H1 (cell line): Measurements from ENCODE around the gene KRAS. TPM values are rescaled to one million over a fixed set of nuclear protein-coding genes. Genes with fewer than 3 reads are reported as not detected.

ENCODE experiments used
- CBX8 ChIP-seq: fragments of 300-800, 300-1000 bp; sonication (generic); IDR thresholded peaks from 2 replicates; pipeline ENCODE4 v1.7.1; 2016; ENCODE audit warnings: low read depth, low read length, borderline replicate concordance
- CEBPB ChIP-seq: IDR thresholded peaks from 2 replicates; pipeline ENCODE4 v1.6.1; 2012; ENCODE audit warnings: low read depth, low read length
- CHD1 ChIP-seq: IDR thresholded peaks from 2 replicates; pipeline ENCODE4 v1.6.1; 2012; ENCODE audit warnings: low read depth, low read length, improper control_type of control experiment
- EGR1 ChIP-seq: IDR thresholded peaks from 2 replicates; pipeline ENCODE4 v1.6.1; 2011; ENCODE audit warnings: low read depth, low read length, borderline replicate concordance
- GTF2F1 ChIP-seq: IDR thresholded peaks from 2 replicates; pipeline ENCODE4 v1.6.1; 2012; ENCODE audit warnings: low read depth, low read length, improper control_type of control experiment, borderline replicate concordance
- HDAC6 ChIP-seq: IDR thresholded peaks from one replicate; pipeline ENCODE4 v1.7.1; 2012; ENCODE audit warnings: low read depth, mild to moderate bottlenecking, inconsistent platforms, low read length, moderate library complexity
- KDM1A ChIP-seq: fragments of 200-600, 300-600 bp; sonication (generic); IDR thresholded peaks from 2 replicates; pipeline ENCODE4 v1.7.1; 2016; ENCODE audit warnings: mild to moderate bottlenecking, low read length, borderline replicate concordance
- KDM4A ChIP-seq: IDR thresholded peaks from one replicate; pipeline ENCODE4 v1.7.1; 2012; ENCODE audit warnings: low read depth, mild to moderate bottlenecking, moderate library complexity, low read length, inconsistent platforms; ENCODE audit not compliant: severe bottlenecking
- KDM5A ChIP-seq: fragments of 200-600 bp; IDR thresholded peaks from 2 replicates; pipeline ENCODE4 v1.7.1; 2012; ENCODE audit warnings: mild to moderate bottlenecking, low read length, inconsistent platforms, mixed read lengths
- POLR2AphosphoS5 ChIP-seq: IDR thresholded peaks from 2 replicates; pipeline ENCODE4 v1.6.1; 2011; ENCODE audit warnings: low read depth, low read length
- SAP30 ChIP-seq: fragments of 300-600 bp; sonication (generic); IDR thresholded peaks from 2 replicates; pipeline ENCODE4 v1.7.1; 2012; ENCODE audit warnings: low read length, moderate library complexity, mild to moderate bottlenecking, inconsistent platforms; ENCODE audit not compliant: insufficient read depth, insufficient replicate concordance
- SIX5 ChIP-seq: IDR thresholded peaks from 2 replicates; pipeline ENCODE4 v1.6.1; 2011; ENCODE audit warnings: mild to moderate bottlenecking, low read depth, low read length
- SP1 ChIP-seq: IDR thresholded peaks from 2 replicates; pipeline ENCODE4 v1.6.1; 2011; ENCODE audit warnings: low read depth, low read length
- SP4 ChIP-seq: IDR thresholded peaks from 2 replicates; pipeline ENCODE4 v1.6.1; 2012; ENCODE audit warnings: low read length, inconsistent platforms
- SRF ChIP-seq: IDR thresholded peaks from 2 replicates; pipeline ENCODE4 v1.6.1; 2011; ENCODE audit warnings: mild to moderate bottlenecking, low read depth, low read length, moderate library complexity
- SUZ12 ChIP-seq: fragments of 200-600 bp; sonication (generic); IDR thresholded peaks from 2 replicates; pipeline ENCODE4 v1.6.1; 2012; ENCODE audit warnings: mild to moderate bottlenecking, inconsistent platforms, low read length, moderate library complexity, mixed read lengths
- TAF7 ChIP-seq: optimal IDR thresholded peaks from 2 replicates; pipeline ENCODE3; 2011; ENCODE audit warnings: low read depth, mild to moderate bottlenecking, inconsistent platforms, low read length, moderate library complexity, borderline replicate concordance
- YY1 ChIP-seq: IDR thresholded peaks from 2 replicates; pipeline ENCODE4 v1.6.1; 2011; ENCODE audit warnings: low read depth, mild to moderate bottlenecking, low read length
- ZNF274 ChIP-seq: IDR thresholded peaks from 2 replicates; pipeline ENCODE4 v1.7.0; 2012; ENCODE audit warnings: low read length, borderline replicate concordance; ENCODE audit errors: extremely low read depth
- polyA plus RNA-seq, 7 experiments: library from polyadenylated mRNA; depleted of rRNA in 3 of 7; stranded (reverse) in 5 of 7; unstranded in 2 of 7; fragments of >200 nt in 5 of 7; fragments of 200-250 nt in 2 of 7; gene quantifications; 1 replicate in 5 of 7; 2 replicates in 1 of 7; 4 replicates in 1 of 7; pipeline versions ENCODE4 v1.2.1 to v1.2.3, GENCODE V29; 2011 to 2013; ENCODE audit warnings: missing spikeins in 2 of 7, mixed read lengths in 2 of 7
- total RNA-seq: library from RNA; stranded (reverse); fragmentation: NEBNext Ultra II Directional; extraction: Animal tissue kit (Norgen Biotek cat#: 25700); gene quantifications from 2 replicates; pipeline ENCODE4 v1.2.1, GENCODE V29; 2021
- TF ChIP-seq, protein P1 (sequence below), 3 experiments: IDR thresholded peaks; 1 replicate in 2 of 3; 2 replicates in 1 of 3; pipeline versions ENCODE4 v1.5.1 to v1.6.1; 2011; ENCODE audit warnings: low read length in 3 of 3, mild to moderate bottlenecking in 3 of 3, inconsistent platforms in 2 of 3, low read depth in 1 of 3, moderate library complexity in 1 of 3; ENCODE audit not compliant: insufficient read depth in 1 of 3; ENCODE audit errors: control extremely low read depth in 1 of 3
- TF ChIP-seq, protein P2 (sequence below): IDR thresholded peaks from 2 replicates; pipeline ENCODE4 v1.6.1; 2012; ENCODE audit warnings: inconsistent platforms

Gene KRAS
- total and polyA plus RNA-seq, 2 of the 8 experiments (the other 6 are each of a cell fraction or from before 2014, with no cell fraction given), result 24.8 to 64.6 TPM

DNA sequence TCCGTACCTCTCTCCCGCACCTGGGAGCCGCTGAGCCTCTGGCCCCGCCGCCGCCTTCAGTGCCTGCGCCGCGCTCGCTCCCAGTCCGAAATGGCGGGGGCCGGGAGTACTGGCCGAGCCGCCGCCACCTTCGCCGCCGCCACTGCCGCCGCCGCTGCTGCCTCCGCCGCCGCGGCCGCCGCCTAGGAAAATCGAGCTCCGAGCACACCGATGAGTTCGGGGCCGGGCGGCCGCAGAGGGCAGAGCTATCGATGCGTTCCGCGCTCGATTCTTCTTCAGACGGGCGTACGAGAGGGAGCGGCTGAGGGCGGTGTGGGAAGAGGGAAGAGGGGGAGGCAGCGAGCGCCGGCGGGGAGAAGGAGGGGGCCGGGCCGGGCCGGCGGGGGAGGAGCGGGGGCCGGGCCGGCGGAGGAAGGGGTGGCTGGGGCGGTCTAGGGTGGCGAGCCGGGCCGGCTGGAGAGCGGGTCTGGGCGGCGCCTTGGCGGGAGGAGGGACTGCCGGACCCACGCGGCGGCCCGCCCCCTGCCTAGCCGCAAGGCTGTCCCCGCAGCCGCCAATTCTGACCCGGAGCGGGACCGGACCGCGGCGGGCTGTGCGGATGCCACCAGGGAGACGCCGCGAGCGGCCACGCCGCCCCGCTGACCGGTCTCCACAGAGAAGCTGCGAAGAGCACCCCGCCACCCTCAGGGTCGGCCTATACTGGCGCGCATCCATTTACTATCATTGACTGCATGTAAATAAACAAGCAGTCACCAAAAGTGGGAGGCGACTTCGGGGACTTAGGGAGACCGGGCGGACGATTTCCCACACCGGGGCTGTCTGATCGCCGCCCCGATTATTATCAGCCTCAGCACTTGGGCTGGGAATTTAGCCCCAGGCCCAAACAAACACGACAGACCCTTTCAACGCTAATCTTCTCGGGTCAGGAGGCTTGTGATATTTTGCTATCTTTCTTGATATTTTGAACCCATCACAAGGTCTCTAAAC lies at the start of gene KRAS (continued):
- TF ChIP-seq KDM5A, result no peak
- TF ChIP-seq CEBPB, result no peak
- TF ChIP-seq SRF, result peak; percentile 94
- TF ChIP-seq EGR1, result peak; percentile 67
- TF ChIP-seq CHD1, result no peak
- TF ChIP-seq TAF7, result no peak
- no peak for TF ChIP-seq SUZ12
- no peak for TF ChIP-seq SIX5
- TF ChIP-seq, protein P1, sequence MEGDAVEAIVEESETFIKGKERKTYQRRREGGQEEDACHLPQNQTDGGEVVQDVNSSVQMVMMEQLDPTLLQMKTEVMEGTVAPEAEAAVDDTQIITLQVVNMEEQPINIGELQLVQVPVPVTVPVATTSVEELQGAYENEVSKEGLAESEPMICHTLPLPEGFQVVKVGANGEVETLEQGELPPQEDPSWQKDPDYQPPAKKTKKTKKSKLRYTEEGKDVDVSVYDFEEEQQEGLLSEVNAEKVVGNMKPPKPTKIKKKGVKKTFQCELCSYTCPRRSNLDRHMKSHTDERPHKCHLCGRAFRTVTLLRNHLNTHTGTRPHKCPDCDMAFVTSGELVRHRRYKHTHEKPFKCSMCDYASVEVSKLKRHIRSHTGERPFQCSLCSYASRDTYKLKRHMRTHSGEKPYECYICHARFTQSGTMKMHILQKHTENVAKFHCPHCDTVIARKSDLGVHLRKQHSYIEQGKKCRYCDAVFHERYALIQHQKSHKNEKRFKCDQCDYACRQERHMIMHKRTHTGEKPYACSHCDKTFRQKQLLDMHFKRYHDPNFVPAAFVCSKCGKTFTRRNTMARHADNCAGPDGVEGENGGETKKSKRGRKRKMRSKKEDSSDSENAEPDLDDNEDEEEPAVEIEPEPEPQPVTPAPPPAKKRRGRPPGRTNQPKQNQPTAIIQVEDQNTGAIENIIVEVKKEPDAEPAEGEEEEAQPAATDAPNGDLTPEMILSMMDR (IDR thresholded peaks at IDR 0.05; ENCODE audit: control extremely low read depth in 1 of 3, insufficient read depth in 1 of 3, low read depth in 1 of 3, low read length in 3 of 3), result no peak
- TF ChIP-seq KDM1A, result no peak
- no peak for TF ChIP-seq ZNF274
- TF ChIP-seq SP4, result no peak
- TF ChIP-seq, protein P2, sequence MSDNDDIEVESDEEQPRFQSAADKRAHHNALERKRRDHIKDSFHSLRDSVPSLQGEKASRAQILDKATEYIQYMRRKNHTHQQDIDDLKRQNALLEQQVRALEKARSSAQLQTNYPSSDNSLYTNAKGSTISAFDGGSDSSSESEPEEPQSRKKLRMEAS, result no peak; the same call in 1 of the 2 replicates
- no peak for TF ChIP-seq GTF2F1
- no peak for TF ChIP-seq SAP30
- TF ChIP-seq POLR2AphosphoS5, result no peak; the same call in 1 of the 2 replicates
- TF ChIP-seq YY1, result peak; percentile 67; the same call in 1 of the 2 replicates
- TF ChIP-seq CBX8, result no peak
- TF ChIP-seq SP1, result peak; percentile 37; the same call in 1 of the 2 replicates
- TF ChIP-seq KDM4A, result peak; percentile 70
- no peak for TF ChIP-seq HDAC6
